ENCODE results near the gene THADA. TPM values are rescaled to one million over a fixed set of nuclear protein-coding genes. Genes with fewer than 3 reads are reported as not detected.

THADA gene
- total RNA-seq, 4 donors from 2014 or later: 32.5 to 41.6 (median 39.0) TPM

DNA sequence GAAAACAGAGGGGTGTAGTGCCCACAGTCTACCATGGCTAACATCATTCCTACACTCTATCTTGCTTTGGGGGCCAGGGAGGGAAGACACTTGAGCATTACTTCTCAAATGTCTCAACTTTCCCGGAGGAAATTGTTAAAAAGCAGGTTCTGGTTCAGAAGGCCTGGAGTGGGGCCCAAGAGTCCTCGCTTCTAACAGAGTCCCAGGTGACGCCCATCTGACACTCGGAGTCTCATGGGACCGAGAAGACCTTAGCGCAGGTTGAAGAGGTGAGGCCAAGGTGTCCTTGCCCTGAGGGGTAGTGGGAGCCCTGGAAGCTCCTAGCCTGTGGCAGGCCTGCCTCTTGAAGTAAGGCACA, 409.5 kb downstream of the THADA start:
- TF ChIP-seq, protein P1, sequence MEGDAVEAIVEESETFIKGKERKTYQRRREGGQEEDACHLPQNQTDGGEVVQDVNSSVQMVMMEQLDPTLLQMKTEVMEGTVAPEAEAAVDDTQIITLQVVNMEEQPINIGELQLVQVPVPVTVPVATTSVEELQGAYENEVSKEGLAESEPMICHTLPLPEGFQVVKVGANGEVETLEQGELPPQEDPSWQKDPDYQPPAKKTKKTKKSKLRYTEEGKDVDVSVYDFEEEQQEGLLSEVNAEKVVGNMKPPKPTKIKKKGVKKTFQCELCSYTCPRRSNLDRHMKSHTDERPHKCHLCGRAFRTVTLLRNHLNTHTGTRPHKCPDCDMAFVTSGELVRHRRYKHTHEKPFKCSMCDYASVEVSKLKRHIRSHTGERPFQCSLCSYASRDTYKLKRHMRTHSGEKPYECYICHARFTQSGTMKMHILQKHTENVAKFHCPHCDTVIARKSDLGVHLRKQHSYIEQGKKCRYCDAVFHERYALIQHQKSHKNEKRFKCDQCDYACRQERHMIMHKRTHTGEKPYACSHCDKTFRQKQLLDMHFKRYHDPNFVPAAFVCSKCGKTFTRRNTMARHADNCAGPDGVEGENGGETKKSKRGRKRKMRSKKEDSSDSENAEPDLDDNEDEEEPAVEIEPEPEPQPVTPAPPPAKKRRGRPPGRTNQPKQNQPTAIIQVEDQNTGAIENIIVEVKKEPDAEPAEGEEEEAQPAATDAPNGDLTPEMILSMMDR (IDR thresholded peaks at IDR 0.05): no peak
- DNase-seq (ENCODE audit: low spot score) (no peak), ATAC-seq (ENCODE audit: low FRiP score) (no peak)

DNA sequence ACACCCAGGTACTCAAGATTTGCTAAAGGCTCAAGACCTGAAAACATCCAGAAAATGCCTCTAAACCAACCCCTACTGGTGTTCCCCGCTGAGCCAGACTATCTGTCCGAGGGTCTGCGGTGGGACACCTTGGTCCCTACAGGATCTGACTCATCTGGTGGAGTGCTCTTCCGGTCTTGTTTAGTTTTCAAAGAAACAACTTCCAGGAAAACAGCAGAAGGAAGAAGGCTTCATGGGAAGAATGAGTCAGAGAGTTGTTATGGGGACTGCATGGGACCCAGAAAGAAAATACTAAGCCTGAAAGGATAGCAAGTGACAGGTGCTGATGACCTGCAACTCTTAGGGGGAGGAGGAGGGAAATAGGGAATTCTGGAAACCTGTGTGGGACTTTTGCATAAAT, 410.7 kb downstream of the THADA start:
- TF ChIP-seq, protein P1 (IDR thresholded peaks at IDR 0.05): no peak
- ATAC-seq (ENCODE audit: low FRiP score): no peak
- no peak for DNase-seq (ENCODE audit: low spot score)

DNA sequence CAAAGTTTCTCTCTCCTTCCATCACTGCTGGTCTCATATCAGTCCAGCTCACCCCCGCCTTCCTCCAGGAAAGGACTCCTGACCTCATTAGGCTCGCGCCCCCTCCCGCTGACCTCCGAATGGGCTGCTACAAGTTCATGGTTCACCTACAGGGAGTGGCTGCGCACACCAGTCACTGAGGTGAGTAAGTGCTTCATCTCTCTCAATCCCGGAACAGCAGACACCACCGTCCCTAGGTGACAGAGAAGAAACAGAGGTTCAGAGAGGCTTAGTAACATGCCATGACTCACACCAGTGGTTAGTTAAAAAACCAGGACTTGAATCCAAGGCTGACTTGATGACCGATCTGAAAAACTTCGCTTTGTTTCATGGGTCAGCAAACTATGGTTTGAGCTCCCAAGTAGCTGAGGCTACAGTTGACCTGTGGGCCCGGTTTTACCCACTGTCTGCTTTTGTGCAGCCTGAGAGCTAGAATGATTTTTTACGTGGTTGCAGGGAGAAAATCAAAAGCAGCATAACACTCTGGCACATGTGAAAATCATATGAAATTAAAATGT, 411.4 kb downstream of the THADA start:
- TF ChIP-seq, protein P1 (IDR thresholded peaks at IDR 0.05): no peak

DNA sequence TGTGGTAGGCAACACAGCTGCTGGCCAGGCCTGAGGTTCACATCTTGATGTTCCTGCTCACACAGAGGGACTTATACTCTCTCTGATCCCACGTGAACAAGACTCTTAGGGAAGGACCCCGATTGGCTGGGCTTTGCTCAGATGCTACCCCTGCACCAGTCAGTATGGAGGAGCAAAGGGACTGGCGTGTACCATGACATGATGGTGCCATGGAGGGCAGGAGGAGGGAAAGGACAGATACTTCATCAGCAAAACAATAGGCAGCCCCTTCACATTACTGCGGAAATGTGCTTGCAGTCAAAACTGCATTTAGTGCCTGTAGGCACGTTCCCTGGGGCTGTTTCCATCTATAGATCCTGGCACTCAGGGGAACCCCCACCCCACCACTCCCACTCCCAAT, 412.1 kb downstream of the THADA start:
- ATAC-seq (ENCODE audit: low FRiP score): no peak
- TF ChIP-seq, protein P1 (IDR thresholded peaks at IDR 0.05): no peak
- no peak for DNase-seq (ENCODE audit: low spot score)

More for the DNA sequence above, 411.4 kb downstream of the THADA start:
- ATAC-seq (ENCODE audit: low FRiP score) (no peak), DNase-seq (ENCODE audit: low spot score) (no peak)

DNA sequence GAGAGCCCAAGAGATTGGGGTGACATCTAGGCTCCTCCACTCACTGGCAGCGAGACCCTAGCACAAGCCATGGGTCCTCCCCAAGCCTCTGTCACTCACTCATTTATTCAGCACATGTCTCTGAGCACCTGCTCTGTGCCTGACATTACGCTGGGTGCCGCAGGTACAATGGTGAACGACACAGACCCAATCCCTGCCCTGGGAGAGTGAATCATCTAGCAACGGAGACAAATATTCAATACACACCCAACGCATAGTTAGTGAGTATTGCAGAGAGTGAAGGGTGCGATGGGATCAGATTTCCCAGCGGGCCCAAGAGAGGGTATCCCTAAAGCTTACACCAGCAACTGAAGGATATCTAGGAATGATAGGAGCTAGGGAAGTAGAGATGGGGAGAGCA, 414.9 kb downstream of the THADA start:
- ATAC-seq (ENCODE audit: low FRiP score): no peak
- TF ChIP-seq, protein P1 (IDR thresholded peaks at IDR 0.05): no peak
- no peak for DNase-seq (ENCODE audit: low spot score)

Small RNA genes within 50 kb of the gene (small RNA-seq; reads per million reads assigned to genes)
- gene RF00019: not detected
- gene RN7SL531P: not detected
- not detected for gene RNU6-958P

Other genes starting within 250 kb of the THADA start
- 10 to 100 TPM in 3 of 4 donors, 1 to 10 TPM in 1; 9.8 to 32.3 (median 27.0) TPM for gene PLEKHH2, start 41.2 kb upstream of the THADA start, total RNA-seq
- 1 to 10 TPM in 2 of 4 donors, under 1 TPM in 1, not detected in 1; 0.56 to 2.2 (median 1.2) TPM for gene C1GALT1C1L, start 80.4 kb upstream of the THADA start, total RNA-seq
- 10 to 100 TPM; 13.2 to 24.3 (median 17.1) TPM for gene DYNC2LI1, start 178.0 kb upstream of the THADA start, total RNA-seq
- gene ABCG5, start 242.8 kb upstream of the THADA start, total RNA-seq: not detected
- under 1 TPM in 1 of 4 donors, not detected in 3; 0.16 TPM for gene ABCG8, start 242.9 kb upstream of the THADA start, total RNA-seq

Measured in omental fat pad (tissue), 4 donors.